GM12801 (cell line): Measurements from ENCODE around the gene GRB10.

Experiments
- TF ChIP-seq, protein P1 (sequence below): IDR thresholded peaks from one replicate; pipeline ENCODE4 v1.5.1; 2011; ENCODE audit warnings: control low read depth; ENCODE audit not compliant: insufficient read length; ENCODE audit errors: extremely low read depth

Gene GRB10

DNA sequence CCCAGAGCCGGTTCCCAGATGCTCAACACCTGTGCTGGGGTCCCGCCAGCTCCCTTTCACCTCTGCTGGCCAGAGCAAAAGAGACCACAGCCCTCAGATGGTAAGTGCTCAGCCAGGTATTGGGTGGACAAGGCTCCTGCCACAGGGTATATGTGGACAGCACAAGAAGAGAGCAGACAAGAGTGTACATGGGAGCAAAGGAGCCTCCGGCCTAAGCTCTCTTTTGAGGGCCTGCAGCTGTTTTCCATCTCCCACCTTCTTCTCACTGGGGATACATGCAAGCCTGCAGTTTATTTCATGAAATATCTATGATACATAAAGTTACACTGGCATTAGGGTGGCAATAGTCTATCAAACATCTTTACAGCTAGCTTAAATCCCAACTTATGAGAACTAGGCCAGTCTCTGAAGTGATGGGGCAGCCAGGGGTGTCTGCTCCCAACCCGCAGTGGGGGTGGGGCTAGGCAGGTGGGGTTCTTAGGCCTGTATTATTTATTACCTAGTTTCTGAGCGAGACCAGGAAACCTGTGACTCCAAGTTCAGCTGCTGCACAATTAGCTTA lies 167.1 kb downstream of the GRB10 start:
- TF ChIP-seq, protein P1, sequence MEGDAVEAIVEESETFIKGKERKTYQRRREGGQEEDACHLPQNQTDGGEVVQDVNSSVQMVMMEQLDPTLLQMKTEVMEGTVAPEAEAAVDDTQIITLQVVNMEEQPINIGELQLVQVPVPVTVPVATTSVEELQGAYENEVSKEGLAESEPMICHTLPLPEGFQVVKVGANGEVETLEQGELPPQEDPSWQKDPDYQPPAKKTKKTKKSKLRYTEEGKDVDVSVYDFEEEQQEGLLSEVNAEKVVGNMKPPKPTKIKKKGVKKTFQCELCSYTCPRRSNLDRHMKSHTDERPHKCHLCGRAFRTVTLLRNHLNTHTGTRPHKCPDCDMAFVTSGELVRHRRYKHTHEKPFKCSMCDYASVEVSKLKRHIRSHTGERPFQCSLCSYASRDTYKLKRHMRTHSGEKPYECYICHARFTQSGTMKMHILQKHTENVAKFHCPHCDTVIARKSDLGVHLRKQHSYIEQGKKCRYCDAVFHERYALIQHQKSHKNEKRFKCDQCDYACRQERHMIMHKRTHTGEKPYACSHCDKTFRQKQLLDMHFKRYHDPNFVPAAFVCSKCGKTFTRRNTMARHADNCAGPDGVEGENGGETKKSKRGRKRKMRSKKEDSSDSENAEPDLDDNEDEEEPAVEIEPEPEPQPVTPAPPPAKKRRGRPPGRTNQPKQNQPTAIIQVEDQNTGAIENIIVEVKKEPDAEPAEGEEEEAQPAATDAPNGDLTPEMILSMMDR = no peak

DNA sequence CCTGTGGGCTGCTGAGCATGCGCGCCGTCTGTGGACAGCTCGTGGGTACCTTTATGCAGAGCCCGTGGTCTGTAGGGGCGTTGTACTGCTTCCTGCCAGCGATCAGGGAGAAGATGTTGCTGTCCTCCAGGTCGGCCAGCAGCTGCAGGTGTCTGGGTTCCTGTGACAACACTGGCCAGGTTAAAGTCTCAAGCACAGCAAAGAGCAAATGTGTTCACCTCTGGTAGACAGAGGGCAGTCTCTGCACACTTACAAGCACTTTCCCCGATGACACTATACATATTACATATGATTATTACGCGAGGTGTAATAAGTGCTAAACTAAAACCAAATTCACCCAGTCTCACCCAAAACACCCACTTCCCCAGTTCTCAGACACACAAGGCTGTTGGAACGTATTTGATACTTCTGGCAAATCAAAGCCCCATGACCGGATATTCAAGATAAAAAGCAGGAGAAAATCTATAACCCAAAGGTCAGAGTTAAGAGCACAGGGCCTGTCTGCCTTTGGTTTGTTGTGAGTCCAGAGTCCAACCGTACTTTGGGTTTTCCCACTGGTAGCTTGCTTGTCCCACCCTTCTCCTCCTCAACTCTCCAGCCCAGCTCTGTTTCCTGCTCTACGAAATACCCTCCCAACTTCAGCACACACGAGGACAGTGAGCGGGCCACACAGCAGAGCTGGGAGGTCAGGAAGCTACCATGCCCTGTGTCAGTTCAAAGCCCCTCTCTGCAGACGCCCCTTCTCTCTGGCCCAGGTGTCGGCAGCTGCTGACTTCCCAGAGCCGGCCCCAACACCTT lies 167.8 kb downstream of the GRB10 start:
- TF ChIP-seq, protein P1 = no peak

DNA sequence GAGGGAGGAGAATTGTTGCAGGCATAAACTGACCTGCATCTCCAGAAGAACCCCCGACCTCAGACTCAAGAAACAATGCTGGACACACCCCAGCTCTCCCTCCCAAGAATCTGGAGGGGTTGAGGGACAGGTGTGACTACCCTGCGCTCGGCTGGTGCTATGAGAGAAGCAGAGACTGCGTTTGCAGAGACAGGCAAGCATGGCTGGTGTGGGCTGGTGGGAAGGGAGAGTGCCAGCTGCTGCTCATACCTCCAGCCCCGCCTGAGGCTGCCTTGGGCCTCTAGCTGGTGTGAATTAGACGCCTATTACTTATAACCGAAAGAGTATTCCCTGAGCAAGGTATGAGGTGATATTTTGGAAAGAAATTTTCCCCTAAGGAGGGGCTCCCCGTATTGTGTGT lies 169.2 kb downstream of the GRB10 start:
- TF ChIP-seq, protein P1 = no peak

DNA sequence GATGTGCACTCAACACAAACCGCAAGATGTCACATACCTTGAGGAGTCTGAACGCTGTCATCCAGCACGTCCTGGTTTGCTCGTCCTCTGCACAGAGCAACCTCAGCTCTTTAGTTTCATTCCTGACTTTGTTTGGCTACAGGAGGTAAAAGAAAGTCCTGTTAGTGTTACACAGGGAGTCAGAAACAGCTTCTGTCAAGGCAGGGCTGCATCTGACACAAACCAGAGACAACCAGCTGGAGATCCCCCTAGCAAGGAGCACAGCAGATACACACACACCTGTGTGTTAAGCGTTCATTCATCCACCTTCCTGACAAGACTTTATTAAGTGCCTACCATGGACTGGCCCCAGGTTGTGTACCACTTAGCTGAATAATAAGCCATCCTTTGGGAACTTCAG lies 170.0 kb downstream of the GRB10 start:
- TF ChIP-seq, protein P1 = no peak

DNA sequence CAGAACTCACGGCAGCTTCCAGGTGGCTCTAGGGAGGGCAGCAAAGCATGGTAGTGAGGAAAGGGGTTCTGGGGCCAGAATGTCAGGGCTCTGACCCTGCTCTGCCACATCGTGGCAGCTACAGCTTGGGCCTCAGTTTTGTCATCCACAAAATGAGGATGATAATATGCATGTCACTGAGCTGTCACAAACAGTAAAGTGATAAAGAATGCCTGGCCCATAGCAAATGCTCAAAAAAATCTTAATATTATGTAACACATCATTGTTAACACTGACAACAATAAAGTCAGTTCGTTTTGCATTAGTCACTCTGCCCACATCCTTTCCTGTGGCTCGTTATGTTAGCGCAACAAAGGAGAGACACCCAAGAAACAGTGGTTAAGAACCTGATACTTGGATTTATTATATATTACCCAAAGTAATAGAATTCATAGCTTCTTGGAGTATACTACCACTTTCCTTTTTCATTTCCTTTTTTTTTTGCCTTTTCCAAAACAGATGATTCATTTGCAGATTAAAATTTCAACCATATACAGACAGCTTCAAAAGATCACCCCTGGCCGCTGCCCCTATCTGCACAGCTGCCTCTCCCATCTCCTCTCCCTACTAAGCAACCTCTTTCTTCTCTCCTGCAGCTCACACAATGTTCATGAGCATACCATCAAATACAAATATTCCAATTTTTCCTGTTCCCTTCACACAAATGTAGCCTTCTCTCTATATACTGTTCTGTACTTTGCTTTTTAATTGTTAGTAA lies 172.0 kb downstream of the GRB10 start:
- TF ChIP-seq, protein P1 = no peak

DNA sequence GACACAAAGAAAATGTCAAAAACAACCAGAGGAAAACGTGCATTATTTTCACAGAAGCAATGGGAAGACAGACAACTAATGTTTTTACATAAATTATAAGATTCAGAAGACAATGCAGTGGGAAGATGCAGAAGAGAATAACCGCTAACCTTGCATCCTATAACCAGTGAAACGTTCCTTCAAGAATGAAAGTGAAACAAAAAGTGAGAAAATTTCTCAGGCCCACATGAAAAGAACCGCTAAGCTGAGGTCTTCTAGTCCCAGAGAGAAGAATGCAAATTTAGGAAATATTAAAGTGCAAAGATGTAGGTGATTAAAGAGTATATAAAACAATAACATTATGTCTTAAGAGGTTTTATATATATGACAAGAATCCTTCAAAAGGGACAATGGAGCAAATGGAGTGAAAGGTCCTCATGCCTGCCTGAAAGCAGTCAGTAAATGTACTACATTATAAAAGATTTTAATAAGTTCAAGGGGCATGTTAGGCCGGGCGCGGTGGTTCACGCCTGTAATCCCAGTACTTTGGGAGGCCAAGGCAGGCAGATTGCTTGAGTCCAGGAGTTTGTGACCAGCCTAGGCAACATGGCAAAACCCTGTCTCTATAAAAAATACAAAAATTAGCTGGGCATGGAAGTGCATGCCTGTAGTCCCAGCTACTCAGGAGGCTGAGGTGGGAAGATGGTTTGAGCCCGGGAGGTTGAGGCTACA lies 174.3 kb downstream of the GRB10 start:
- TF ChIP-seq, protein P1 = no peak
